DOHH2 (cell line): ENCODE results near the gene NELFA.

Experiments
- H3F3A ChIP-seq: fragments of 200-600 bp; sonication (generic), shearing (Covaris generic); 2 replicates; pipeline ENCODE4 v1.6.0; 2016; ENCODE audit warnings: antibody characterized with exemption, mild to moderate bottlenecking; ENCODE audit not compliant: control insufficient read depth, insufficient read depth
- H3K27ac ChIP-seq: fragments of 200-600 bp; sonication (generic); 2 replicates; pipeline ENCODE4 v1.5.1; 2014; ENCODE audit warnings: low read depth, mild to moderate bottlenecking, low read length, moderate library complexity
- H3K27me3 ChIP-seq: fragments of 200-600 bp; sonication (generic); 2 replicates; pipeline ENCODE4 v1.6.1; 2014; ENCODE audit warnings: mild to moderate bottlenecking, low read length, mixed read lengths; ENCODE audit not compliant: control insufficient read depth
- H3K36me3 ChIP-seq: fragments of 200-600 bp; sonication (generic); 2 replicates; pipeline ENCODE4 v1.6.1; 2014; ENCODE audit warnings: mild to moderate bottlenecking, low read length, moderate library complexity, mixed read lengths; ENCODE audit not compliant: control insufficient read depth
- H3K4me1 ChIP-seq: fragments of 200-600 bp; sonication (generic); 2 replicates; pipeline ENCODE4 v1.6.1; 2014; ENCODE audit warnings: mild to moderate bottlenecking, low read length, mixed read lengths; ENCODE audit not compliant: control insufficient read depth
- H3K4me2 ChIP-seq: fragments of 200-600 bp; sonication (generic); 2 replicates; pipeline ENCODE4 v1.6.0; 2014; ENCODE audit warnings: mild to moderate bottlenecking, low read length, moderate library complexity
- H3K4me3 ChIP-seq: fragments of 200-600 bp; sonication (generic); 2 replicates; pipeline ENCODE4 v1.5.1; 2014; ENCODE audit warnings: mild to moderate bottlenecking, low read length, mixed read lengths
- H3K79me2 ChIP-seq: fragments of 200-600 bp; sonication (generic); 2 replicates; pipeline ENCODE4 v1.6.1; 2014; ENCODE audit warnings: mild to moderate bottlenecking, low read length, mixed read lengths; ENCODE audit not compliant: control insufficient read depth
- H3K9me2 ChIP-seq: fragments of 200-600 bp; sonication (generic); replicated peaks from 2 replicates; pipeline ENCODE4 v1.6.1; 2014; ENCODE audit warnings: mild to moderate bottlenecking, low read length, mixed read lengths; ENCODE audit not compliant: control insufficient read depth
- H3K9me3 ChIP-seq: fragments of 200-600 bp; sonication (generic); 2 replicates; pipeline ENCODE4 v1.6.1; 2014; ENCODE audit warnings: antibody characterized with exemption, low read length, mixed read lengths; ENCODE audit not compliant: control insufficient read depth, insufficient read depth
- H4K20me1 ChIP-seq: fragments of 200-600 bp; sonication (generic); 2 replicates; pipeline ENCODE4 v1.6.0; 2014; ENCODE audit warnings: low read depth, mild to moderate bottlenecking, antibody characterized with exemption, low read length, moderate library complexity; ENCODE audit not compliant: control insufficient read depth, insufficient read depth
- CTCF ChIP-seq: fragments of 200-600 bp; sonication (generic); IDR thresholded peaks from one replicate; pipeline ENCODE4 v1.5.1; 2014; ENCODE audit warnings: antibody characterized with exemption, mild to moderate bottlenecking, low read depth, low read length; ENCODE audit not compliant: poor library complexity, severe bottlenecking
- EZH2phosphoT487 ChIP-seq: fragments of 200-600 bp; sonication (generic); IDR thresholded peaks from 2 replicates; pipeline ENCODE4 v1.6.1; 2017; ENCODE audit warnings: borderline replicate concordance, mild to moderate bottlenecking, antibody characterized with exemption, low read length, moderate library complexity, mixed read lengths

The NELFA gene

DNA sequence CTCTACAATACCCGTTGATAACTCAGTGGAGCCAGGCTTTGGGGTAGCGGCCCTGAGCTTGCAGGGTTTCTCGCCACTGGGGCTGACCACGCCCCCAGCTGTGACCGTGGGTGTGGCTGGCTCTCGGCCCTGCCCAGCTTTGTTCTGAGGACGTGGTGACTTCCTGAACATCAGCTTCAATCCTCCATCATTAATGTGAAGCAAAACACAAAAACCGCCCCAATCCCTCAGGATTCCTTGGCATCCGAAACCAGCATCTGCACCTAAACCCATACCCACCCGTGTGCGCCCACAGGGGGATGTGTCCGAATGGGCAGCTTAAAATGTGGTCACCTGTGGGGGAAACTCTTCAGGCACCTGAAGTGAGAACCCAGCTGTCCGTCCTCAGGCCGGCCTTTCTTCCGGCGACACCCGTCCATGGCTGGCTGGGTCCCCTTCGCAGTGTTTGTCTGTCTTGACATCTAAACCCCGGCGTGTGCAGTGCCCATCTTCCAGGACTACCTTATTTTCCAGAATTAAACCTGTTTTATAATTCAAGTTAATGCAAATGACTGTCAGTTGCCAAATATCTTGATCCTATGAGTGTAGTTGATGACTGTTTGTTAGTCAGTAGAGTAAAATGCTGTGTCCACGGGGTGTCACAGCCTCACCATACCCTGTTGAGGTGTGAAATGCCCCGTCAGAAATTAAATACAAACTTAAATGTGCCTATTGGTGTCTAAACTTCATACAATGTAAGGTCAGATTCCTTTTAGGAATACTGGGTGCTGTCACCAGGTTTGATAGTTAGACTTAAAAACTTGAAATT is 27.3 kb downstream of the NELFA start:
- Histone ChIP-seq H3K4me1 (no peaks in the 10 kb centered on the region), H3K27ac (no peak overlapping the region), H4K20me1 (no peaks in the 10 kb centered on the region), H3K36me3 (peaks cover 94% of the 10 kb centered on the region), H3F3A (peaks cover 30% of the 10 kb centered on the region), H3K9me3 (no peaks in the 10 kb centered on the region), H3K9me2 (no peaks in the 10 kb centered on the region), H3K27me3 (no peaks in the 10 kb centered on the region), H3K4me3 (no peak overlapping the region), H3K4me2 (no peak overlapping the region), H3K79me2 (no peaks in the 10 kb centered on the region)
- TF ChIP-seq CTCF, result no peak
- TF ChIP-seq EZH2phosphoT487, result no peak

DNA sequence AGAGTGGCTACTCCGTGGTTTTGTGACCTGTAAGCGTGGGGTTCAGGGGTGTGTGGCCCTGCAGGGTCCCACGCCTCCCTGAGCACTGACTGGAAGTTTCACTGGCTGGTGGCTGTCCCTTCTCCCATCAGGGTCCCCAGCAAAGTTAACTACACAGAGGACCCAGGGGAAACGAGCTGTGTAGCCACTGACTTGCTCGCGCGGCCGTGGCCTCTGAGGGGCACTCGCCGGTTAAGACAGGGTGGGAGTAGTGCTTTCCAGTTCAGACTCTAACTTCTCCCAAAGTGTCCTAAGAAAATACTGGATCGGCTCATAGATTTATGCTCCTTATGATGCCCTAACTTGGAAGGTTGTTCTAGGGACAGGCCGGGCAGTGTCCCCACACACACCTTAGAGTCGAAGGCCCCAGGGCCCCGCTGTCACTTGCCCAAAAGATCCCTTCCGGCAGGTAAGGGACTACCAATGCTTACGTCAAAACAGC is 28.2 kb downstream of the NELFA start:
- TF ChIP-seq CTCF (no peak), EZH2phosphoT487 (no peak)
- H3K27ac ChIP-seq, result no peak overlapping the region
- H3F3A ChIP-seq, result peaks cover 30% of the 10 kb centered on the region
- no peak overlapping the region for H3K4me2 ChIP-seq
- no peaks in the 10 kb centered on the region for H3K9me2 ChIP-seq
- H3K27me3 ChIP-seq, result no peaks in the 10 kb centered on the region
- peaks cover 96% of the 10 kb centered on the region for H3K36me3 ChIP-seq
- H3K9me3 ChIP-seq, result no peaks in the 10 kb centered on the region
- no peak overlapping the region for H3K4me3 ChIP-seq
- H3K4me1 ChIP-seq, result no peaks in the 10 kb centered on the region
- no peaks in the 10 kb centered on the region for H4K20me1 ChIP-seq
- H3K79me2 ChIP-seq, result no peaks in the 10 kb centered on the region

- TF ChIP-seq EZH2phosphoT487, result no peak
- no peak for TF ChIP-seq CTCF
- no peaks in the 10 kb centered on the region for H3K9me2 ChIP-seq
- H3K4me3 ChIP-seq, result no peak overlapping the region
- no peak overlapping the region for H3K27ac ChIP-seq
- H3F3A ChIP-seq, result peaks cover 30% of the 10 kb centered on the region
- H3K79me2 ChIP-seq, result no peaks in the 10 kb centered on the region
- no peaks in the 10 kb centered on the region for H3K9me3 ChIP-seq
- H3K36me3 ChIP-seq, result peaks cover 96% of the 10 kb centered on the region
- H3K4me1 ChIP-seq, result no peaks in the 10 kb centered on the region
- H3K27me3 ChIP-seq, result no peaks in the 10 kb centered on the region
- H3K4me2 ChIP-seq, result no peak overlapping the region
- no peaks in the 10 kb centered on the region for H4K20me1 ChIP-seq
Measured at GRCh38 chr4:1979477-1980196, 29.1 kb downstream of the NELFA start.
